ENCODE measurements around the gene ATP5PD.
A peak's percentile ranks its signal among the peaks of the same experiment; 100 is the strongest.
"Not testable (repeated sequence)": the region's sequence is repeated elsewhere in the genome, so short reads cannot be mapped to it uniquely, and the experiment has no call there.

ATP5PD gene

DNA sequence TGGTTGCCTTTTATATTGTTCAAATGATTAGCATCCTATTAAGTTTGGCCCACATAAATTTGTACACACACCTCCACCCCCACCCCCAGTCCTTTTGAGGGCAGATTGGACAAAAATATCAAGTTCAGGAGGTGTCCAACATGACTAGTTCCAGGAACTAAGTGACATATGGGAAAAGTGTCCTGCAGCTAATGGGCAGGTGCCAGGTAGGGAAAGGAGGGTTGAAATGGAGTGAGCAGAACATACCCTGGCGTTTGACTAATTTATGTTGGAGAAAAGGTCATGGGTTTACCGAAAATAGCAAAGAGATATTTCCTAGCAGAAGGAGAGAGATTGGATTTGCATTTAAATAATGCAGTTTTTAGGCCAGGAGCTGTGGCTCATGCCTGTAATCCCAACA, 5.2 kb upstream of the ATP5PD start:
- no peak for DNase-seq

DNA sequence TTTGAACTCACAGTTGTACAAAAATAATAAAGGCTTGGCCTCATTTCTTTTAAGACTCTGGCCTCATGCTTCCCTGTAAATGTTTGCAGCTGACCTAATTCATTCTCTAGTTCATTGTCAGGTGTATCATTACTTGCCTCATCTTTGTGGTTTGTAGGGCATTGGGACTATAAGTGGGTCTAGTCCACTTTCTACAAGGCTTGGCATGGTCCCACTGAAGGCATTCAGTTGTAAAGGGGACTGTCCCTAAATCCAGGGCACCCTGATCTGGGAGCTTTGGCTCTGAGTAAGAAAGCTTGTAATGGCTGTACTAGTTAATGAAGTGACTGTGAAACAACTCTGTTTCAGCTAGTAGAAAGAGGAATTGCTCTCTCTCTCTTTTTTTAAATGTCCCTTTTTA, 2.9 kb upstream of the ATP5PD start:
- DNase-seq: no peak

DNA sequence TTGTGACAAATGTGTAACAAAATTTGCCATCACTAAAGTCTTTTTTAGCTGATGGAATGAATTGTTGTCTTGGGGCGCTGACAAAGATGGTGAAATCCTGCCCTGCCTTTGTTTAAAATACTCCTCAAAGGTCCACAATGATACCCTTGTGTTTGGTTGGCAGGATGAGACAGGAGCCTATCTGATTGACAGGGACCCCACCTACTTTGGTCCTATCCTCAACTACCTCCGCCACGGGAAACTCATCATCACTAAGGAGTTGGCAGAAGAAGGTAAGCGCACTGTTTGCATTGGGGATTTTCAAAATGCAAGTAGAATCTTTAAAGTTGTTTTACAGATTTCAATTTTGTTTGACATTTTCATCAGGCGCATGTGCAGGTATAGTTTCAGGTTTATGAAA, 2.3 kb upstream of the ATP5PD start:
- no peak for DNase-seq

DNA sequence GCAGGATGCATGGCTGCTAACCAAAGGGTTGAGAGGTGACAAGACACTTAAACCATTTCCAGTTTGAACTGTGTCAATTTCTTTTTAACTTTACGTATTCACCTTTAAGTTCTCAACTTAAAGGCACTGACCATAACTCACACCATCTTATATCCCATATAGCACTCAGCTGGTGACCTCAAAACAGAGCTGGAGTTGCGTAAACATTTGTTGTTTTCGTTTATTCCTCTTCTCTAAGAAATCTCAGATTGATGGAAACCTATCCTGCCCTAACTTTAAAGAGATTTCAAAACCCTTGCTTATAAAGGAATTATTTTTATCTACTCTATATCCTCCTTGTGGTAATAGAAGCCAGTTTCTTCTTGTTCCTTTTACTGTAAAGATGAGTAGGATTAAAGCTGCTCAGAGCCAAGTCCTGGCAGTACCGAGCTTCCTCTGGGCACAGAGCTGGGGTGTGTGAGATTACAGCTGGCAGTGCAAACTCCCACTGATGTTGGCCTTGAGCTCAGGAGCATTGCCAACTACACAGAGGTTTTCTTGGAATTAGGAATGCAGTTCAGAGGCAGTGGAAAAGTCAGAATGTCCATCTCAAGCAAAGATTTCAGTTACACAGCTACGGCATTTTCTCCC, 1.6 kb upstream of the ATP5PD start:
- no peak for DNase-seq

DNA sequence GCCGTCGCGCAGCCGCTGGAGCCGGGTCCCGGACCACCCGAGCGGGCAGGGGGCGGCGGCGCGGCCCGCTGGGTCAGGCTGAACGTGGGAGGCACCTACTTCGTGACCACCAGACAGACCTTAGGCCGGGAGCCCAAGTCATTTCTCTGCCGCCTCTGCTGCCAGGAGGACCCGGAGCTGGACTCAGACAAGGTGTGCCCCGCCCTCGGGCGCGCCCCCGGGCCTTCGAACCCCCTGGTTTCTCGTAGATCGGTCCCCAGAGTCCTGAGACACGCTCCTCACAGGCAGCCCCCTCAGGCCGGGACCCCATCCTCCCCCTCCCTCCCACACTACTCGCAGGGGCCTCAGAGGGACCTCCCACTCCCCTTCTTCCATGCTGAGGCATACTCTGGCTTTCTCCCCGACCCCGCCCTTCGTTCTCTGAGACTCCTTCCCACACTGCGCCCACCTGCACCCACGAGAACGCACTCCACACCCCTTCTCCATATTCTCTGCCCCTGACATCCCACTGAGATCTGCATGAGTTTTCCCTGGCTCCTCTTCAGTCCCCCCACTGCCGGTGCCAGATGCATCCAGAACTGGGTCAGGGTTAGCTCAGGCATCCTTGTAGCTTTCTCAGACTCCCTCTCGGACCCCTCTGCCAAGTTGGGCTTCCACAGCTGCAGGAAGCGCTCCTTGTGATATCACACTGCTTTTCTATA, 779 bp upstream of the ATP5PD start:
- DNase-seq: no peak

DNA sequence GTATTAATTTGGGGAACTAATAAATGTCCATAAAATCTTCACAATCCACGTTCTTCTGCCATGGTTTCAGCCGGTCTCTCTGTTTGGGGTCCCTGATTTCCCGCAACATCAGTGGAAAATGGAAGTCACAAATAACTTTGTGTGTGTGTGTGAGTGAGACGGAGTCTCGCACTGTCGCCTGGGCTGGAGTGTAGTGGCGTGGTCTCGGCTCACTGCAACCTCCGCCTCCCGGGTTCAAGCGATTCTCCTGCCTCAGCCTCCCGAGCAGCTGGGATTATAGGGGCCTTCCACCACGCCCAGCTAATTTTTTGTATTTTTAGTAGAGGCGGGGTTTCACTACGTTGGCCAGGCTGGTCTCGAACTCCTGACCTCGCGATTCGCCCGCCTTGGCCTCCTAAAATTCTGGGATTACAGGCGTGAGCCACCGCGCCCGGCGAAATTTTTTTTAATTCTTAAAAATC, 793 bp downstream of the ATP5PD start:
- not testable (repeated sequence) for DNase-seq

DNA sequence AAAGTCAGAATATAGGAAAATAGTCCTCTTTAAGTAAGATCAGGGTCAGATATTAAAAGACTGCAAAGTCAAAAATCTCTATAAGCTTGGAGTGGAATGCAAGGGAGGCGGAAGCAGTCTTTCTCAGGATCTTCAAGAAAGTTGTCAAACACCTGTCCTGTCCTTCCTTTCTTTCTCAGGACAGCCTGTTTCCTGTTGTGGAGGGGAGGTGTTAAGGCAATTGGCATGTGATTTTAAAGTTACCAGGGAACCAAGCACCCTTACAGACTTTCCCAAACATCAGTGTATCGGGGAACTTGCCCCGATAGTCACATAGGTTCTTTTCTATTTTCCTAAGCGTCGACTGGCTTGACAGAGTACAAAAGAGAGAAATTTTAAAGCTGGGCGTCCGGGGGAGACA, 2.1 kb downstream of the ATP5PD start:
- DNase-seq: no peak

DNA sequence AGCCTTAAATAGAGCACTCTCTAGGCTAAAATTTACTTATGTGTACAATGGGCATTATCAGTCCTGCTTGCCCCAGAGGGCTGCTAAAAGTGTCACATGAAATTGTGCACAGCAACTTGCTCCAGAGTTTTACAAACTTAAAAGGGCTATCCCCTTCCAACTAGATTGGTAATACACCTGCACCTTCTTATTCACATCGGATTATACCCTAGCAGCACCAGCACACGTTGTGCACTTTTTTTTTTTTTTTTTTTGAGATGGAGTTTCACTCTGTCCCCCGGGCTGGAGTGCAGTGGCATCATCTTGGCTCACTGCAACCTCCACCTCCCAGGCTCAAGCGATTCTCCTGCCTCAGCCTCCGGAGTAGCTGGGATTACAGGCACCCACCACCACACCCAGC, 3.0 kb downstream of the ATP5PD start:
- not testable (repeated sequence) for DNase-seq

DNA sequence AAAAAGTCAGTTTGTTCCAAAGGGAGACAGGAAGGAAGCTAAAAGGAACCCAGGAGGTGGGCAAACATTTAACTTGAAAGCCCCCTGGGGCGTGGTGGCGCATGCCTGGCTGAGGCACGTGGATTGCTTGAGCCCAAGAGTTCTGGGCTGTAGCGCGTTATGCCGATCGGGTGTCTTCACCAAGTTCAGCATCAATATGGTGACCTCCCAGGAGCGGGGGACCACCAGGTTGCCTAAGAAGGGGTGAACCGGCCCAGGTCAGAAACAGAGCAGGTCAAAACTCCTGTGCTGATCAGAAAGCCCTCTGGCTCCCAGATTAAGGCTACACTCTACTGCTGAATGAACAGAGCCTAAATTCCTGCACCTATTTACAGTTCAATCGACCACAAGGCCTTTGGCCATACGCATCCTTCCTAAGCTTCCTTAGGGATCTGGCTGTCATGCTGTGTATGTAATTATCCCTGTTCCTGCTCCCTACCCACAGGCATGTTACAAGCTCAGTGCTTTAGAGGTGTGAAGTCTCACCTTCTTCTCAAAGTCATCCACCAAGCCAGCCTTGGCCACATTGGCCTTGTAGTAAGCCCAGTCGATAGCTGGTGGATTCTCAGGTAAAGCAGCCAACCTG, 5.0 kb downstream of the ATP5PD start:
- no peak for DNase-seq

DNA sequence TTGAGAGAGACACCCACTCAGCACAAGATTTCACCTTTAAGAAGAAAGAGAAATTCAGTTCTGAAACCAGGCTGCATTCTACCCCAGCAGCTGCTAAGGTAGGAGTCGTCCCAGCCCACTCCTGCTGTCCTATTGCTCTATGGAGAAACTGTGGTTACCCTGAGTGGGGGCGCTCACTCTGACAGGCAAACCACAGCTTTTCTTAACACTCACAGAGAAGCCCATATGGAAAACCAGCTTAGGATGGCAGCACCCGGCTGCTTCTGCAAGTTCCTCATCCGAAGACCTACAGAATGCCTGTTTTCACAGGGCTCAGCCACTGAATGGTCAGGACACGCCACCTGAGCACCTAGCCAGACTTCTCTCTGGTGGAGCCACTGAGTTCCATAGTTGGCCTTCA, 7.5 kb downstream of the ATP5PD start:
- DNase-seq: no peak

DNA sequence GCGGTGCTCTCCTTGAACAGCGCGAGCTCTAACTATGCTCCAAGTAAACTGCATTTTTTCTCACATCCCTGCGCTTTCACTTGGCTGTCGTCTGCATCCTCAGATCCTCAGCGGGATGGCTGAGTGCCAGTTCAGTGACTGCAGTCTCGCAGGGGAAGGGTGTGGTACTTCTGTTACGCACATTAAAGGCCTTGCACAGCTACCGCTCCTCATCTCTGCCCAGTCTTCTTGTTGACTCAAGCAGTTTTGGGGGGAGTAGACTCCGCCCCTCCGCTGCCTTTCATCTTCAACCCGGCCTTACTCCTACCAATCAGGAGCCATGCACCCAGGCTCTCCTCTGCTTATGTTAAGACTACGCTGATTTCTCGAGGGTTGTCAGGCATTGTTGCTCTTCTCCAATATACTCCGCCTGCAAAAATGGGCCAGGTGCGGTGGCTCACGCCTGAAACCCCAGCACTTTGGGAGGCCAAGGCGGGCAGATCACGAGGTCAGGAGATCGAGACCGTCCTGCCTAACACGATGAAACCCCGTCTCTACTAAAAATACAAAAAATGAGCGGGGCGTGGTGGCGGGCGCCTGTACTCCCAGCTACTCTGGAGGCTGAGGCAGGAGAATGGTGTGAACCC, 10.0 kb downstream of the ATP5PD start:
- peak; percentile 73 for DNase-seq

DNA sequence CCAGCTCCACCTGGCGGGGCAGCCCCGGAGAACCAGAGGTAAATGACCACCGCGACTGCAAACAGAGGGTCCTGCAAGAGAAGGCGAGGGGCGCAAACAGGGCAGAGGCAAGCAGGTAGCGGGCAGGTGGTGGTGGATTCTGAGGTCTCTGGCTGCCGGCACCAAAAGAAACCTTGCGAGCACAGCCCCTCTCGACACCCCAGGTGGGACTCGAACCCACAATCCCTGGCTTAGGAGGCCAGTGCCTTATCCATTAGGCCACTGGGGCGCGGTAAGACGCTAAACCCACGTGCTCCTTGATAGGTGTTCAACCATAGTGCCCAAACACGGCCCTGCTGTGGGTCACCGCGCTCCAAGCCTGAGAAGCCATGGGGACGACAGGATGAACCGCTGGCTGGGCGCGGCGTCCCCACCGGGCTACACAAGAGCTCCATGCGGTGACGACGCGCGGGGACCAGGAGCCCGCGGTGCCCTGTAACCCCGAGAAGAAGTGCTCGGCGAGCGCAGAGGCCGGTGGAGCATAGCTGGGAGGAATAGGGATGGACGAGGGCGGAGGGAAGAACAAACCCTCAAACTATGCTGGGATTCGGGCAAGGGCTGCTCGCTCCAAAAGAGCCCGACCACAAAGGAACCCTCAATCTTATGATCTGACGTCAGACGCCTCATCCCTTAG, 12.4 kb downstream of the ATP5PD start:
- peak; percentile 94 for DNase-seq

DNA sequence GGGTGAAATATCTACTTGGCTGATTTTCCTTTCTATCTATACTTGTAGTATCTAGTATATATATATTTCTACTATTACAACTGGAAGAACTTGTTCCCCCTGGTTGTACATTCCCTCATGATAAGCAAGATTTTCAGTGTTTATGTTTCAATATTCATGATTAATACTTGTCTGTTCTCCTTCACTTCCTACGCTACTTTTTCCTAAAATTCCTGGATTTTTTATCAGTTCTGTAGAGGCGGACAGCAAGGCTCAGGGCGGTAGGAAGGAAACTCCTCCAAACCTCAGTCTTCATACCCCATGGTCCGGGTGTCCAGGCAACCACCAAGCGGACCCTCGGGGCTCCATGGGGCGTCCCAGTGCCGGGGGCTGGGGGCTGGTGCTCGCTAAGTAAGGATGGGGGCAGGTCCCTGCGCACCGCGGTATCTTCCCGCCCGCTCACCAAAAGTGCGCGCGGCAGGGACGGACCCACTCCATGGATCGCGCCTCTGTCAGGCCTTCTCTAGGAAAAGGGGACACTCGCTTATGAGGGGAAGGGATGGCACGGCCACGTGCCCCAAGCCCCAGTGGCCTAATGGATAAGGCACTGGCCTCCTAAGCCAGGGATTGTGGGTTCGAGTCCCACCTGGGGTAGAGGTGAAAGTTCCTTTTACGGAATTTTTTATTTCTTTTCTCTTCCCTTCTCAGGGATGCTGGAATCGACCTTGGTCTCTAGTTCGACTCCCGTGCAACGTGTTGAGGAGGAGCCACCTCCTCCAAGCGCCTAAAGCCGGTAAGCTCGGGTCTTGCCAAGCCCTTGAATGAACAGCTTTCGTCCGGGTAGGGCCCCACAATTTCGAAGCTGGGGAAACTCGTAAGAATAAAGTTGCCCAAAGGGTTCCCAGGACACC, 13.2 kb downstream of the ATP5PD start:
- peak; percentile 96 for DNase-seq

DNA sequence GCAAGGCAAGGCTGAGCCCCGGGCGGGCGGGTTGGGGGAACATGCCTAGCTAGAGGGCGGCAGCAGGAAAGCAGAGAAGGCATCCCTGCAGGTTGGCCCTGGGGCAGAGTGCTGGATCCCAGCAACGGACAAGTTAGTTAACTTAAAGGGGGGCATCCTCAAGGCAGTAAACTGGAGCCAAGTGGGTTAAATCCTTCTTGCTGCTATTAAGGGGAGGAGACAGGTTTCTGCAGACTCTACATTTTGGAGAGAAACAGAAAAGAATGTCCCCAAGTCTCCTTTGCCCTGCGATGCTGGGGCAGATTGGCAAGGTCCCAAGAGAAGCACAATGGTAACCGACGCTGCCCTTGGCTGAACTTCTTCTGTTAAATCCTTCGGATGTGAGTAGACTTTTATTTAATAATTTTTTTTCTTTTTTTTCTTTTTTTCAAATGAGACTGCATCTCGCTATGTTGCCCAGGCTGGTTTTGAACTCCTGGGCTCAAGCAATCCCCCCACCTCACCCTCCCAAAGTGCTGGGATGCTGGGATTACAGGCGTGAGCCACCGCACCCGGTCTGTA, 14.0 kb downstream of the ATP5PD start:
- DNase-seq: peak; percentile 35

DNA sequence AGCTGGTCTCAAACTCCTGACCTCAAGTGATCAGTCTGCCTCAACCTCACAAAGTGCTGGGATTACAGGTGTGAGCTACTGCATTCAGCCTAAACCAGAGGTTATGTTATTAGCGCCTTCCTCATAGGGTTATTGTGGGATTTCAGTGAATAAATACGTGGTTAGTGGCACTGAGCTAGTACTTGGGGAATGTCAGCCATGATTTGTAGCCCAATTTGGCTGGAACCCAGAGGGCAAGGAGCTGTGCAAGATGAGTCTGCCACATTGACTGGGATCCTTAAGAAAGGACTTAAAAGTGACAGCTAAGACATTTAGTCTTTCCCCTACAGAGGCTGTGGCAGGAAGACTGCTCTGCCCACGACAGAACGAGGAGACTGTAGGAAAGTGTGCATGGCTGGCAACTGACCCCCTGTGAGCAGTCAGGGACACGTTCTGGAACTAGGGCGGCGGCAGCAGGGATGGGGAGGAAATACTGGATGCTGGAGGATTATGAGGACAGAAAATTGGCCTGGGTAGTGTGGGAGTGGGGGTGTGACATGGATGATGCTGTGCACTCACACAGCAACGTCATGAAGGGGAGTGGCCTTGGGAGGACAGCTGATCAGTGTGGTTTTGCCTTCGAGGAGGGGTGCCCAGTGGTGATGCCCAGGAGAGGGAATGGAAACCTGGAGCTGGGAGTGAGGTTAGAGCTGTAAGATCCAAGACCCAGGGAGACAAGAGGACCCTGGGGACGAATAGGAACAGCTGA, 14.6 kb downstream of the ATP5PD start:
- DNase-seq: peak; percentile 84

DNA sequence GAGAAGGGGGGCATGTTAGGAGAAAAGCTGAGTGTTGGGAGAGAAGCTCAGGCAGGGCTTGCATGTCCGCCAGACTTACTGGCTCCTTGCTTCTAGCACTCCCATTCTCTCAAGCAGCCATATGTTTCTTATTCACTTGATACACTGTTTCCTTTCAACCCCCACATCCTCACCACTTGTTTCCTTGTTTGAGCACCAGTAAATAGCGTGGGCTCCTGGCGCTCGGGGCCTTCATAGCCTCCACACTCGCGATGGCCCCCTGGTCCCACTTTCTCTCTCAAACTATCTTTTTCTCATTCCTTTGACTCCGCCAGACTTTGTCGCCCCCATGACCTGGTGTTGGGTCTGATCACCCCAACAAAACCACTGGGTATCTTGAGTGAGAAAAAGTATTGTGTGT, 16.6 kb downstream of the ATP5PD start:
- no peak for DNase-seq

DNA sequence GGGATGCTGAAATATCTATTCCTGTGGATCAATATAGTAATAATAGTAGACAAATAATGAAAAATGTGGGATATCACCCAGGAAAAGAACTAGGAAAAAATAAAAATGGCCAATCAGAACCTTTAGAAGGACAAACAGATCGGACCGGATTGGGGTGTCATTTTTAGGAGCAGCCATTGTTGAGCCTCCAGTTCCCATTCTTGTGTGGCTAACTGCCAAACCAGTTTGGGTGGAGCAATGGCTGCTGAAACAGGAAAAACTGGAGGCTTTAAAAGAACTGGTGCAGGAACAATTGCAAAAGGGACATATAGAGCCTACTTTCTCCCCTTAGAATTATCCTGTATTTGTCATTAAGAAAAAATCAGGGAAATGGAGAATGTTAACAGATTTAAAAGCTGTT, 20.1 kb downstream of the ATP5PD start:
- DNase-seq: not testable (repeated sequence)

DNA sequence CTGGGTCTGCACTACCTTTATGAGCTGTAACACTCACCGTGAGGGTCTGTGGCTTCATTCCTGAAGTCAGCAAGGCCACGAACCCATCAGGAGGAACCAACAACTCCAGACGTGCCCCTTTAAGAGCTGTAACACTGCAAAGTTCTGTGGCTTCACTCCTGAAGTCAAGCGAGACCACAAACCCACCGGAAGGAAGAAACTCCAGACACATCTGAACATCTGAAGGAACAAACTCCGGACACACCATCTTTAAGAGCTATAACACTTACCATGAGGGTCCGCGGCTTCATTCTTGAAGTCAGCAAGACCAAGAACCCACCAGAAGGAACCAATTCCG, 21.4 kb downstream of the ATP5PD start:
- DNase-seq: not testable (repeated sequence)

DNA sequence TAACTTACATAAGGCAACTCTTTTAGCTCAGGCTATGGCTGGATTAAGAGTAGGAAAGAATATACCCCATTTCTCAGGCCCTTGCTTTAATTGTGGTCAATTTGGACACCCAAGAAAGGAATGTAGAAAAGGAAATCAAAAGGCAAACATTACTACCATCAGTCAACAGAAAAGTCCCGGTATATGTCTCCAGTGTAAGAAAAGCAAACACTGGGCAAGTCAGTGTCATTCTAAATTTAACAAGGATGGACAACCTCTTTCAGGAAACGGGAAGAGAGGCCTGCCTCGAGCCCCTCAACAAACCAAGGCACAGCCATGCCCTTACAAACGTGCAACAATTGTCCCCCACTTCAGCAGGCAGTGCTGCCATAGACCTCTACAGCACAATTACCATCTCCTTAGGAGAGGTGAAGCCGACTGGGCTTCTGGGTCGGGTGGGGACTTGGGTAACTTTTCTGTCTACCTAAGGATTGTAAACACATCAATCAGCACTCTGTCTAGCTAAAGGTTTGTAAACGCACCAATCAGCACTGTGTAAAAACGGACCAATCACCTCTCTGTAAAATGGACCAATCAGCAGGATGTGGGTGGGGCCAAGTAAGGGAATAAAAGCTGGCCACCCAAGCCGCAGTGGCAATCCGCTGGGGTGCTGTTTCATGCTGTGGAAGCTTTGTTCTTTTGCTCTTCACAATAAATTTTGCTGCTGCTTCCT, 21.9 kb downstream of the ATP5PD start:
- no peak for DNase-seq
